Measurements from ENCODE around the gene RGS10.

The RGS10 gene

DNA sequence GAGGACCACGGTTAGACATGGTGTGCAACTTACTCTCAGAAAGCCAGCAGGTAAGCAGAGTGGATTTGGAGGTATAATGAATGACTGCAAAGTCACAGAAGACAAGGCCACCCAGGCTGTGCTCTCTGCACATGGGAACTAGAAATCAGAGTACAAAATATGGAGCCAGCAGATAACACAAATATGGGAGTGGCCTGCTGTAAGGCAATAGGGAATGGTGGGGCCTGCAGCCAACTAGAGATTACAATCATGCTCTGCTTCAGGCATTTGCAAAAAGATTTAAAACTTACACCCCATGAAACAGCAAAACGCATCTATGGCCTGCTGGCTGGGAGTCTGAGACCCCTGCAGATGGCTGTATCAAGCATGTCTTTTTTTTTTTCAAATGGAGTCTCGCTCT lies 47.0 kb downstream of the RGS10 start:
- DNase-seq: no peak

DNA sequence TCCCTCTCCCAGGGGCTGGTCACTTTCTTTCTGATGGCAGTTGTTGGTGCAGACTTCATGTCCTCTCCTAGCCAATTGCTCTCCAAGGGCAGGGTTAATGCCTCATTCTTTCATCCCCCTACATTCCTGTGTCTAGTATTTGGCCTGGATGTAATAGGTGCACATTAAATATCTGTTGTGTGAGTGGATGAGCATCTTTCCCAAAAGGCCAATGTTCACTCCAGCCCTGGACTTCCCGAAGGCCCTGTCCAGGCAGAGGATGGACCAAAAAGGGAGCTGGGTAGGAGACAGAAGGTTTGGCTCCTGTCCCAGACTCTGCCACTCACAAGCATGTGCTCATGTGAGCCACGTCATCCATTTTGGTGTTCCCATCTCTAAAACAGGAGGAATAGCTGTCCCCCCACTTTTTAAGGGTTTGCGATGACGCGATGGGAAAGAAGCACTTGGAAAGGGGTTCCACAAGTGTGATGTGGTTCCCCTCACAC lies 47.5 kb downstream of the RGS10 start:
- DNase-seq: no peak

DNA sequence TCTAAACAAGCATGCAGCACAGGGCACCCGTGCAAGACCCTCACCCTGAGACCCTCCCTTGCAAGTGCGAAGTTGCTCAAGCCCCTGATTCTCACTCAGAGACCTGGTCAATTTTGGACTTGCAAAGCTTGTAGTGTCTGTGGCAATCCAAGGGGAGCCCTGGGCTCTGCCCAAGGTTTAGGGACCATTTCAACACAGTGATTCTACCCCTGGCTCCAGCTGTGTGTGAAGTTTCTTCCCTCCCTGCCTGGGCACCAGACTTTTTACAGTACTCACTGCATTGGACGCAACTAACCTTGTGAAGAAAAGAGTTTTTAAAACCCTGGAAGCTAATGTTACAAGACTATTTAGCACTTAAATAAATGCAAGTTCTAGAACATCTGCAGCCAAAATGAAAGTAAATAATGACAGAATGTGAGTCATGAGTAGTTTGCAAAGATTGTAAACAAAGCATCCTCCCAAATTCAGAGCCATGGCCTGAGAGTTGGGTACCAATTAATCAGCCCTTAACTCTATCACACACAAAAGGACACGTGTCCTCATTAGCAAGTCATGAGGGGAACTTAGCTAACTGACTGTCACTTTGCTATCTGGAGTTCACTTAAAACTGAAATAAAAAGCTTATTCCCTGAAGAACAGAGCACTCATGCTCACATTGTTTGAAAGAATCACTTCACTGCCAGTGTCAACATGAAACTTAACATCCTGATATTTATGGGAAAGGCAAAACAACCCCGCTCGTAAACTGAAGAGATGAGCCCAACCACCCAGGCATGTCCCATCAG lies 48.1 kb downstream of the RGS10 start:
- DNase-seq: no peak

DNA sequence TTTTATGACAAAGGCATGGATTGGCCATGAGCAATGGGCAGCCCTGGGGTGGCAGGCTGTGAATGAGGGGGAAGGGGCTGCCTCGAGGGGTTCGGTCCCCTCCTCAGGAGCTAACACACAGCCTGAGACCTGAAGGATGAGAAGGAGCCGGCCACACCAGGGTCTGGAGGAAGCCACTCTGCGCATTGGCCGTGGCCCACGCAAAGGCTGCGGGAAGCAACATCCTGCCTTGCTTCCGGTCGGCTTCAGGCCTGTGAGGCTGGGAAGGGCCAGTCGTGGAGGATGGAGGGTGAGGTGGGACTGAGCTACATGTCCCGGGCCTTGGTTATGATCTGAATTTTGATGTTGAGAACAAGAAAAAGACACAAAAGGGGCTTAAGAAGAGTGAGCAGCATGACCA lies 49.4 kb downstream of the RGS10 start:
- no peak for DNase-seq

DNA sequence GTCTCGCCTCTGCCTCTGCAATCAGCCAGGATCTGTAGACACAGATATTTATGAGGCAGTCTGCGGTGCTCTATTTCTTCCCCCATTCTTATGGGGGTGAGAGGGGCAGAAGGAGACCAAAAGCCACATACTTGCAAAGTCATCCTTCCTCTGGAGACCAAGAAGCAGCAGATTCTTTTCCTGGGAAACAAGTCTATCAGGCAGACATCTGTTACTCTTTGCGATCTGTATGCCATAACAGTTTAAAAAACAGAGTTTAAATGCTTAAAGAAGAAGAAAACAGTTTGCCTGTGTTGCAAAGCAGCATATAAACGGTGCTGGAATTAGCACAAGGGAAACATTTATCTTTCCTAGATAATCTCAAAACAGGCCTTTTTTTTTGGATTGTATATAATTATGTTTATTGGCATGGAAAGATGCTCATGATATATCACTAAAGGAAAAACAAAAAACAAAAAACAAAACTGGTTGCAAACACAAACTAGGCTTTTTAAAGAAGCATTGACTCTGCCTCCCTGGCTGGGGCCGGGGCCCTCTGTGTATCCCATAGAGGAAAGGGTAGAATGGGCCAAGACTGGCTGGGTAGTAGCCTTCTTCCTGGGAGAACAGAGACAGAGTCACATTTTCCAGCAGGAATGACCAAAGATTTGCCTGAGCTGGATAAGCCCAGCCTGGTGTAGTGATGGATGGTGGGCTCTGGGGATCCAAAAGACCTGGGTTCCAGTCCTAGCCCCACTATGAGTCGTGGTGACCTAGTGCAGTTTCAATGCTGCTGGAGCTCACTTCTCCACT lies 50.4 kb downstream of the RGS10 start:
- no peak for DNase-seq

DNA sequence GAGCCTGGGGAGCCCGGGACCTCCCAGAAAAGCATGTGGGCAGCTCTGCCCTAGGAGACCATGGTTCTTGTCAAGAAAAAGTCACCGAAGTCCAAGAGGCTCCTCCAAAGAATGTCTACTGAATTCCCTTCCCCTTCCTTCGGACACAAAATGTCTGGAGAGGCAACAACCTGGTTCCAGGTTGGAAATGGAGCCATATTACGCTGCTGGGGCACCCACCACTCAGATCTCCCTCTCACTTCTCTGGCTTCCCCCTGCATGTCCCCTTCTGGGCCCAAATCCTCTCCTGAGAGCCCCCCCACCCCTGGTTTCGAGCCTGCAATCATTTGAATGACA lies 52.6 kb downstream of the RGS10 start:
- DNase-seq: no peak

DNA sequence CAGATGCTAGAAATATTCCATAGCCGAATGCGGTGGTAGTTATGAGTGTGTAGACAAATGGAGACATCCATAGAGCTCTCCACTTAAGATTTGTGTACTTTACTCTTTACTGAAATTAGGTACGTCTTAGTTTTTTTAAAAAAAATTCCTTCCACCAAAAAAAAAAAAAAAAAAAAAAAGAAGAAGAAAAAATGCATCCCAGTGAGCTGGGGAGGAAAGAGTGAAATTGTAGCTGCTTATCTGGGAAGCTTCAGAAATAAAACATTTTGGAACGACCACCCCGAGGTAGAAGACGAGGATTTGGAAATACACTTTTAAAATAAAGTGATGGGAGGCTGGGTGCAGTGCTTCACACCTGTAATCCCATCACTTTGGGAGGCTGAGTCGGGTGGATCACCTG lies 53.8 kb downstream of the RGS10 start:
- no peak for DNase-seq

DNA sequence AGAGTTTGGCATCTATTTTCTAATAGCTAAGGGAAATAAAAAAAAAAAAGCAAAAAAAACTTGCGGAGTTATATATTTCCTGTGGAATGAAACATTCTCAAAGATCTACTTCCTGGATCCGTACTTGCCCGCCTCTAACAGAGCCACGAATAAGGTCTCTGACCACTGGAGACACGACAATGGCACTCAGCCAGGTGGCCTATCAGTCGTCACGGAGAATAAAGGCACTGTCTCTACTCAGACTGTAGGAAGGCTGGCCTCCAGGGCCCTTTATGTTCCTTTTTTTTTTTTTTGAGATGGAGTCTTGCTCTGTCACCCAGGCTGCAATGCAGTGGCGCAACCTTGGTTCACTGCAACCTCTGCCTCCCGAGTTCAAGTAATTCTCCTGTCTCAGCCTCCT lies 58.7 kb downstream of the RGS10 start:
- no peak for DNase-seq

DNA sequence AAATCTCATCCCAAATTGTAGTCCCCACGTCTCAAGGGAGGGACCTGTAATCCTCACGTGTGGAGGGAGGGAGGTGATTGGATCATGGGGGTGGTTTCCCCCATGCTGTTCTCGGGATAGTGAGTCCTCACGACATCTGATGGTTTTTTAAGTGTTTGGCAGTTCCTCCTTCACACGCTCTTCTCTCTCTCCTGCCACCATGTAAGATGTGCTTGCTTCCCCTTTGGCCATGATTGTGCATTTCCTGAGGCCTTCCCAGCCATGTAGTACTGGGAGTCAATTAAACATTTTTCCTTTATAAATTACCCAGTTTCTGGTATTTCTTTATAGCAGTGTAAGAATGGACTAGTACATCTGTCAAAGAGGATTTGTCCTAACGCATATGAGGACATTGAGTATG lies 59.5 kb downstream of the RGS10 start:
- no peak for DNase-seq

DNA sequence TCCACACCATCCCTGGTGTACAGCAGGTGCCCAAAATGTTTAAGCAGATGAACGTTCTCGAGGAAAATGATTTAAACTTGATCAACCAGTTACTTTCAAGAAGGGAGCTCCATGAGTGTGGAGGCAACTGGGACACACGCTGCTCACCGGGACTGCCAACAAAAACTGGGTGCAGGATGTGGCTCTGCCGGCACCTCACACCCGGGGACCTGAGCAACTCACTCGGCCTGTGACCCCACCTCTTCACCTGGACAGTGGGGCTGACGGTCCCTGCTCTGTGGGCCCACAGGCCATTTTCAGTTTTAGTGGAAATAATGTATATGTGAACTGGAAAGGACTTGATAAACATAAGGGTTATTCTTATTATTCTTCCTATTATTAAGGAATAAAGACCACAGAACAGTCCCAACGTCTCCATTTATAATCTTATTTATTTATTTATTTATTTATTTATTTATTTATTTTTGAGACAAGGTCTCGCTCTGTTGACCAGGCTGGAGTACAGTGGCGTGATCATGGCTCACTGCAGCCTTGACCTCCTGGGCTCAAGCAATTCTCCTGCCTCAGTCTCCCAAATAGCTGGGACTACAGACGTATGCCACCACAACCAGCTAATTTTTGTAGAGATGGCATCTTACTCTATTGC lies 60.6 kb downstream of the RGS10 start:
- DNase-seq: no peak

DNA sequence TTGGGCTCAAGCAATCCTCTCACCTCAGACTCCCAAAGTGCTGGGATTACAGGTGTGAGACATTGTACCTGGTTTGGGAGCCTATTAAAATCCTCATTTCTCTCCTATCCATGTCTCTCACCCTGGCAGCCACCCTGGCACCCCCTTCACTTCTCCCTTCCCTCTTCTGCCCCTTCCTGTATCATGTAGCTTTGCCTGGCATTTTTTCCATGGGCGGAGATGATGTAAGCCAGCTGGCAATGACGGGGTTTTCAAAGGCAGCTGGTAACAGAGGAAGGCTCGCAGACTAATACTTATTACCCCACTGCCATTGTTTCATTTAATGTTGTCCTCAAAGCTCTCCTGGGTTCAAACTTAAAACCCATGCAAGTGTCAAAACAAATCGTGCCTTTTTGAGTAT lies 61.9 kb downstream of the RGS10 start:
- DNase-seq: no peak

DNA sequence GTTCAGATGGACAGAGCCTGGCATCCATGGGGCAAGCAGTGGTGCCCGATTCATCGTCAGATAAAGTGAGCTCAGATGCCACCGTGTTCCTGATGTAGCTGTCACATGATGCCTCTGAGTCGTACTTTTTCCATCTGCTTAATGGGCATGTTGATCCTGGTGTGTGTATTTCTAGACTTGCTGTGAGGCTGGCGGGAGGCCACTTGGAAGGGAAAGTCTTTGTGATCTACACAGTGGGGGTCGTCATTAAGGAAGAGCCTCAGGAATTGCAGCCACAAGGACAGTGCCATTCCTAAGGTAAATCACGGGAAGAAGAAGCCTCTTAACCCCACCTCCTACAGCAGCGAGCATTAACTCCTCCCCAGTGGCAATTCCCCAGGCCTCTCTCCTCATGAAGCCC lies 63.0 kb downstream of the RGS10 start:
- DNase-seq: no peak

DNA sequence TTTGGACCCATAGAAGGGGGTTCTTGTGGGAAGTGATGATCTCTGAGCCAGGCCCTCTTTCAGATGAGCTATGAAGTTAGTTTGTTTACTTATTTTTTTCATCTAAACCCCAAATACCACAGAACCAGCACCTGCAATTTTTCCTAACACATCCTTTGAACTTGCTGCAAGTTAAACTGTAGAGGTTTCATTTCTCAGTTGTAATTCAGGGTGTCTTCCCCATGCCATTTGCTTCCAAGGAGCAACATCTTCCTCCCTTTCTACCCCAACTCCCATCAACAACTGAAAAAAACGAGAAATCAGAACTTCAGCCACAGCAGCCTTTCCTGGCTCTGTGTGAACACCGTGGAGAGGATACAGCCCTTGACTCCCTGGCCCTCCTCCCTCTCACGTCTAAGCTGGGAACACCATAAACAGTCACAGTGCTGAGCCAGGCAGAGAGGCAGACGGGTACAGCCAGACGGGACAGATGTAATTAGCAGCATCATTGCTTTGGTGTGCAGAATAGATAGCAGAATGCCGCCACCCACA lies 63.6 kb downstream of the RGS10 start:
- peak; percentile 23 for DNase-seq

DNA sequence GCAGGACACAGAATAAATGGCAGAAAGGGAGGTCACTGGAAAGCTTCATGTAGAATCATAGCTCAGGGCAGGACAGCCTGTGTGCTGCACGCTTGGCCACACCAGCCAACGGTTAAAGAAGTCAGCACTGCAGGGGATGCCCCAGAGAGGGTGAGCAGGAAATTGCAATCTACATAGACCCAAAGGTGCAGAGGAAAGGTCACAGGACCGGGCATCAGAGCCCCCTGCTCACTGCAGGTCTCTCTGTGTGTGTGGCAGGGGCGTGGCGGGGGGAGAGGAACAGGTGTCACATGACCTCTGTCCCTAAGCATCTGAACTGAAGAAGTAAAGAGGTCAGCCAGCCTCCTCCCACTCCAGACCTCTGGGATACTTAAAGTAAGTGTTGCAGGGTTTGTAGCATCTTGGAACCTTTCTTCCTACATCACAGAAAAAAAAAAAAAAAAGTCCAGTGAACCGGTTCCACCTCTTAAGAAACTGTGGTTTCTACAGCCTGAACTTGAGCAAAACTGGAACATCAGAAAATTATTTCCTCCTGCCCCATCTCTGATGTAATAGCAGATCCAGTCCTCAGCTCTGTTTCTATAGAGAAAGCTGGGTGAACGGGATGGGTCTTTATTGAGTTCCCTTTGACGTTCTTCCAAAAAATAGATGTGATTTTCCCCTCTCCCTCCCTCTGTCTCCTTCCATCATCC lies 64.3 kb downstream of the RGS10 start:
- DNase-seq: no peak

DNA sequence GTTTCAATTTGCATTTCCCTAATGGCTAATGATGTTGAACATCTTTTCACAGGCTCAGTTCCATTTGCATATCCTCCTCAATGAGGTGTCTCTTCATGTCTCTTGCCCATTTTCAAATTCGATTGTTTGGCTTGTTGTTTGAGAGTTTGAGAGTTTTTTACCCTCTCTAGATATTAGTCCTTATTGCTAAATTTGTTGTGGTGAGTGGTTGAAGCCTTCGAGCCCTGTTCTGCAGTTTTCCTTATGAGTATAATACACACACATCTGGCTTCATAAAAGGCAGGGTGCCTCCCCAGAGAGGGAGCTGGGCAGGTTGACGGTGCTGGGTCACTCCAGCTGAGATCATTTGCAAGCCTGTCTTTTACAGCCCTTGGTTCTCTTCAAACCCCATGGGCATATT lies 65.1 kb downstream of the RGS10 start:
- no peak for DNase-seq

DNA sequence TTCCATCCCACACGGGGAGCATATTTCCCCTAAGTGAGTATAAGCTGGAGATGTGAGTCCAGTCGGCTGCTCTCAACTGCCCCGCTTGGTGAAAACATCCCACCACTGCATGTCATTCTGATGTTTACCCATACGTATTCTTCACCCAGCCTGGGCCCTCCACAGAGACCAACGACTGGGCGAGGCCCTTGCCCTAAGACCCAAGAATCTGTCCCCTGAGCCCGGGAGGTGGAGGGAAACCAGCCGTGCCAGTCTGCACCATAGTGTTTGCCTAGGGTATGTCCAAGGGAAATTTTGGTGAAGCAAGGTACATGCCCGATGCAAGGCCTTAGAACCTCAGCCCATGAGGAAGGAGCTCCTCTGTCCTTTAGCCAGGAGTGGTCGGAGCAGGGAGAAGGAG lies 67.9 kb downstream of the RGS10 start:
- DNase-seq: no peak

DNA sequence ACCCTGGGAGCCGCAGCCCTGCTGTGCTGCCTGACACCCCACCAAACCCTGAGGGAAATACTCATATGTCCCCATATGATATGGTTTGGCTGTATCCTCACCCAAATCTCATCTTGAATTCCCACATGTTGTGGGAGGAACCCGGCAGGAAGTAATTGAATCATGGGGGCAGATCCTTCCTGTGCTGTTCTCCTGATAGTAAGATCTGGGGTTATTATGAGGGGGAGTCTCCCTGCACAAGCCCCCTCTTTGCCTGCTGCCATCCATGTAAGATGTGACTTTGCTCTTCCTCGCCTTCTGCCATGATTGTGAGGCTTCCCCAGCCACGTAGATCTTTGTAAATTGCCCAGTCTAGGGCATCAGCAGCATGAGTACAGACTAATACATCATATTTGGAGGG lies 68.7 kb downstream of the RGS10 start:
- DNase-seq: no peak

DNA sequence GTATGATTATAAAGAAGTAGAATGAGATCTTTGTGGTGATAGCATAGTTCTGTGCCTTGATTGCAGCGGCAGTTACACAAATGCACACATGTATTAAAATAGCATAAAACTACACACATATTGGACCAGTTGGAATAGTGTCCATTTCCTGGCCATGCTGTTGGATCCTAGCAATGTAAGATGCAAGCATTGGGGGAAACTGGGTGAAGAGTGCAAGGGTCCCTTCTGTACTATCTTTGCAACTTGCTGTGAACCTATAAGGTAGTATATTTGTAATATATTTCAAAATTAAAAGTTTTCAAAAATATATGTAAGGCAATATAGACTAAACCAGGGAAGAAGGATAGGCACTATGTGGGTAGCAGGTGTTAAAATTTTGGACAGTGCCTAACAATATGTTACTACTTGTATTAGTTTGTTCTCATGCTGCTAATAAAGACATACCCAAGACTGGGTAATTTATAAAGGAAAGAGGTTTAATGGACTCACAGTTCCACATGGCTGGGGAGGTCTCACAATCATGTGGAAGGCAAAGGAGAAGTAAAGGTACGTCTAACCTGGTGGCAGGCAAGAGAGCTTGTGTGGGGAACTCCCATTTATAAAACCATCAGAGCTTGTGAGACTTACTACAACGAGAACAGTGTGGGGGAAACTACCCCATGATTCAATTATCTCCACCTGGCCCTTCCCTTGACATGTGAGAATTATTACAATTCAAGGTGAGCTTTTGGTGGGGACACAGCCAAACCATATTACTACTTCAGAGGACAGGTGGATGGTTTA lies 71.4 kb downstream of the RGS10 start:
- DNase-seq: no peak

DNA sequence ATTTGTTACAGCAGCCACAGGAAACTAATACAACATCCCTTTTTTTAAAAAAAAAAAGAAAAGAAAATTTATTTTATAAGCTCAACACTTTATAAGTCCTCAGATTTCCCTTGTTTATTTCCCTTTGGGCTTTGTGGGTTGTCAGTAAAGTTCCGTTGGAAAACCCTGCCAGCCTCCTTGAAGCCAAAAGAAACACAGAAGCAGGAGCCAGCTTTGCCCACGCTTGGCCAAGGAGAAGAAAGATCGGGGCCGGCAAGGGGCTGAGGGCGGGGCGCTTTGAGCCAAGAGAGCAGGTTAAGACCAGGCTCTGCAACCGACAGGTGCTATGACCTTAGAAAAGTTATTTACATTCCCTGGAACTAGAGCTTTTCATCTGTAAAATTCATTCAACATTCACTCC lies 72.7 kb downstream of the RGS10 start:
- no peak for DNase-seq

DNA sequence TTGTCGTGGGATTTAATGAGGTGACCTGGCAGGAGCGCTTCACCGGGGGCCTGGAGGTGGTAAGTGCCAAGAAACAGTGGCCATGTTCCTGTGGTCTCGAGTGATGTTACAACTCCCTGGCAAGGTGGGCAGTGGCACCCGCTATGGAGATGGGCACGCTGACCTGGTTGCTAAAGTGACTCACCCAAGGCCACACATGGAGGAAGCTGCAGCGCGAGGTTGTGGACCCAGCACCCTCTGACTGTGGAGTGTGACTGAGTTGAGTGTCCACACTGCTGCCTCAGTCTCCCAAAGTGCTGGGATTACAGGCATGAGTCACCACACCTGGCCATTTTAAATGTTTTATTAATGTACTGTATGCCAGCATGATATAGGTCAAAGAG lies 73.2 kb downstream of the RGS10 start:
- no peak for DNase-seq

DNA sequence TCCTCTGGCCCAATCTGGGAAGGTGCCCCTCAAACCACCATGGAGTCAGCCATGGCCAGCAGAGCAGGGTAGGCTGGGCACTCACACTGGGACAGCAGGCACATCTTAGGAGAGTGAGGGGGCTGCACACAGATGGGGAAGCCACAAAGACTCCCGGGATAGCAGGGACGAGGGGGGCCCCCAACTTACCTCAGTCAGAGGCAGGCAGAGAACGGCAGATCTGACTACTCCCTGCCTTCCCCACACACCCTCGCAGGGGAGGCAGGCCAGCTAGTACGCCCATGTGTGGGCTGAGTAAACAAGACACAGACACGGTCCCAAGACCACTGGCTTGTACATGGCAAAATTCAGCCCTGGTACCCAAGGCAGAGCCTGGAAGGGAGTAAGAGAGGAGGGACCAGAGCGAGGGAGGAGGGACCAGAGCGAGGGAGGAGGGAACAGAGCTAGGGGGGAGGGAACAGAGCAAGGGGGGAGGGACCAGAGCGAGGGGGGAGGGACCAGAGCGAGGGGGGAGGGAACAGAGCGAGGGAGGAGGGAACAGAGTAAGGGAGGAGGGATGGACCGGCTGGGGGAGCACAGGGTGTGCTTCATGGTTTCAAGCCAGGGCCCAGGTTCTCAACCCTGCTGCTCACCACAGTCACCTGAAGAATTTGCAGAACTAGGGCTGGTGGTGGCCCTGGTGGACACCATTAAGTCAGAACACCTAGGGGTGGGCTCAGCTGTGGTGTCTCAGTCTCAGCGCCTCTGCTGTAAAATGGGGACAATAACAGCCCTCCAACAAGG lies 73.8 kb downstream of the RGS10 start:
- no peak for DNase-seq

DNA sequence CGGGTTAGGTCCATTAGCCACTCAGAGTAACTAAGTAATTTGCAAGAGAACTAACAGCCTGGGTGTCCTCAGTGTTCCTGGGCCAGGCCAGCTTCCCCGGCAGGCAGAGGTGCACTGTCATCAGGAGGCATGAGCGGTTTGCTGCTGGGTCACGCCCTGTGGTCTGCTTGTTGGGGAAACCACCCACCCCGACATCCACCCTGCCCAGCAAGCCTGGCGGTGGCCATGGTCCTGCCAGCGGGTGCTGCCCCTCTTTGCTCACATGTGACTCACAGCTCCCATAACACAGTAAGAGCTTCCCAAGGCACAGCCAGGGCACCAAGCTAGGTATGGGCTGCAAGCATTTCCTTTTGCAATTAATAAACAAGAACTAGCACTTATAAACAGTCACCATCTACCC lies 75.9 kb downstream of the RGS10 start:
- no peak for DNase-seq
